ENCODE data around the gene SOS1.

SOS1 gene

GRCh38 chr2:38933653-38934052, 187.2 kb downstream of the SOS1 start:
- TF ChIP-seq TAF1 (IDR thresholded peaks at IDR 0.05; ENCODE audit: borderline replicate concordance, low read depth, low read length): no peak
- TF ChIP-seq POLR2A (IDR thresholded peaks at IDR 0.05; ENCODE audit: low read depth, low read length): no peak
- TF ChIP-seq POLR2AphosphoS5 (IDR thresholded peaks at IDR 0.05; ENCODE audit: low read depth, low read length): no peak
- FAIRE-seq (no peak), DNase-seq (ENCODE audit: insufficient read length) (no peak)

- no peak for DNase-seq (ENCODE audit: insufficient read length)
- no peak for TF ChIP-seq POLR2AphosphoS5 (IDR thresholded peaks at IDR 0.05; ENCODE audit: low read depth, low read length)
- no peak for TF ChIP-seq POLR2A (IDR thresholded peaks at IDR 0.05; ENCODE audit: low read depth, low read length)
- TF ChIP-seq TAF1 (IDR thresholded peaks at IDR 0.05; ENCODE audit: borderline replicate concordance, low read depth, low read length): no peak
- FAIRE-seq: no peak
Observed at GRCh38 chr2:38932586-38932985, 188.3 kb downstream of the SOS1 start.

All from GM12892 (cell line).